Ovary (tissue), 9 donors: ENCODE measurements around the gene CLASP1. TPM values are rescaled to one million over a fixed set of nuclear protein-coding genes. Genes with fewer than 3 reads are reported as not detected.

Source experiments
- DNase-seq, 5 donors: peaks; one replicate each; pipeline ENCODE4 v3.0.0-alpha.2; 2019 to 2020
- H3K27ac ChIP-seq, 2 donors: fragments of 200-600 bp; one replicate each; pipeline versions ENCODE4 v1.5.1 to v1.8.0; 2019 to 2022
- H3K27me3 ChIP-seq: fragments of 200-600 bp; one replicate; pipeline ENCODE4 v1.8.0; 2022
- H3K36me3 ChIP-seq: fragments of 200-600 bp; sonication (generic); one replicate; pipeline ENCODE4 v1.5.1; 2019
- H3K4me1 ChIP-seq: one replicate; pipeline ENCODE4 v1.8.1; 2013; ENCODE audit warnings: mild to moderate bottlenecking, moderate library complexity; ENCODE audit not compliant: insufficient read depth
- H3K4me3 ChIP-seq: fragments of 200-600 bp; sonication (generic); one replicate; pipeline ENCODE4 v1.5.1; 2017
- H3K9me3 ChIP-seq, 2 donors: fragments of 200-600 bp in 1 of 2; sonication (generic) in 1 of 2; one replicate each; pipeline versions ENCODE4 v1.5.1 to v1.8.1; 2013 to 2019; ENCODE audit warnings: mild to moderate bottlenecking in 1 of 2, moderate library complexity in 1 of 2
- EP300 ChIP-seq: sonication (generic); formaldehyde crosslinking; IDR thresholded peaks from one replicate; pipeline ENCODE4 v1.6.1; 2017; ENCODE audit warnings: antibody characterized with exemption
- POLR2A ChIP-seq: fragments of 450-650 bp; IDR thresholded peaks from one replicate; pipeline ENCODE4 v1.6.1; 2017; ENCODE audit warnings: antibody characterized with exemption, mild to moderate bottlenecking, moderate library complexity
- WGBS, 3 donors: extraction: QIAGEN DNeasy Blood & Tissue Kit in 1 of 3; methylation state at CpG; one replicate each; pipeline versions ENCODE4 v1.1.5 to v1.1.7; 2013 to 2017; 5-methylcytosine and 5-hydroxymethylcytosine counted together
- intact Hi-C, 4 donors: fragments of 100-400 bp; cut with DNase I; formaldehyde crosslinking; loops; one replicate each; pipeline versions ENCODE4 v1.11.0 to v1.15.1; 2022 to 2023
- polyA plus RNA-seq, 2 donors: library from polyadenylated mRNA; stranded (reverse); fragments of 200-250 nt in 1 of 2; fragments of 350-450 nt in 1 of 2; fragmentation: Illumina TruSeq in 1 of 2; extraction: RNeasy Lipid Tissue Mini Kit (QIAGEN cat#74804) in 1 of 2; gene quantifications; one replicate each; pipeline ENCODE4 v1.2.3, GENCODE V29; 2013 to 2014
- total RNA-seq, 7 donors: library from RNA; depleted of rRNA in 2 of 7; stranded (reverse); fragments of >200 nt in 2 of 7; fragmentation: NEBNext Ultra II Directional in 3 of 7; extraction: Animal tissue kit (Norgen Biotek cat#: 25700) in 3 of 7; gene quantifications; one replicate each; pipeline versions ENCODE4 v1.1.0 to v1.2.4, GENCODE V29; 2016 to 2023
- TF ChIP-seq, protein P1 (sequence below), 3 donors: fragments of 450-650 bp in 2 of 3; fragments of 200-600 bp in 1 of 3; IDR thresholded peaks; one replicate each; pipeline versions ENCODE4 v1.5.1 to v1.8.0; 2016 to 2022; ENCODE audit warnings: antibody characterized with exemption in 3 of 3, mild to moderate bottlenecking in 1 of 3
- donor health status: DM: no; HTN: no; CAD: no; lungs with moderate emphysema.
- donor health status: DM: no; HTN: no; CAD: no.
- donor health status: Bipolar disorder and iron deficiency.
- donor health status: DM: yes; HTN: yes; CAD: no.
- donor health status: DM: no; HTN: no; CAD: no.
- donor health status: DM: yes; HTN: yes; CAD: no.

The CLASP1 gene
- total and polyA plus RNA-seq, 9 donors, result 15.8 to 58.7 (median 47.9) TPM

DNA sequence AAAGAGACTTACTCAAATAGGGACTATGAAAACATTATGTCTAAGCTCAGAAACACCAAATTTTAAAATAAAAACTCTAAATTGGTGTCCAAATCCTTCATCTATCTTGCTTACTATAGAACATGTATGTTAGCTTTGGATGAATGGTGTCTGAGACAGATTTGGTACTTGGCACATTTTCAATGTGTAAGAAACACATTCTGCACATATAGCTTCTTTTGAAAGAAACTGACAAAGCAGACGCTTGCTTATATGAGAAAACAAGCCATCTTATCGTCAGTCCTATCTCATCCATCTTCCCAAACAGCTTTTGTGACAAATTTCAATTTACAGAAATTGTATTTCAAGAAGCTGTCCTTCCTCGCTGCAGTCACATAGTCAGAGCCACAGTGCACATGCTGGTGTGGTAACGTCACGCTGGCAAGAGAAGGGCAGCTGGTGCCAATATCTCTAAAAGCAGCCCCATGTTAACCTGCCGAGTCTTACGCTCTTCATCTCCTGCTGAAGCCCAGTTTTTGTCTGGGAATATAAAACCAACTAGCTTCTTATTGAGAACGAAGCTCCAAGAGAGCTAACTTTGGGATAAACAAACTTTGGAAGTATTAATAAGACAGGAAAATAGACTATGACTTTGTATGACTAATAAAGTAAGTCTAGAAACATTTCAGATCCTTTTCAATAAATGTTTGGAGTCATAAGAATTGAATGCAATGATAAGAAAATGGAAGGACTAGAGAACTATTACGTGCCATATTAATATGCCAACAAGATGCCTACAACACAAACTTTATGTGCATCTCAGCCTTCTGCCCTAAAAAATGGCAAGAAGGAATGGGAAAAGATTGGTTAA lies 289.3 kb downstream of the CLASP1 start:
- Histone ChIP-seq H3K36me3 (no peaks in the 10 kb centered on the region), H3K4me3 (no peak overlapping the region), H3K27ac (no peak overlapping the region), H3K27me3 (no peaks in the 10 kb centered on the region), H3K9me3 (no peaks in the 10 kb centered on the region), H3K4me1 (no peaks in the 10 kb centered on the region)
- intact Hi-C loops, result no loop called here
- WGBS, 3 donors, result 92 to 93% (median 92%) methylated on average over 9 of the region's 9 CpGs
- TF ChIP-seq EP300 (no peak), POLR2A (no peak)
- TF ChIP-seq, protein P1, sequence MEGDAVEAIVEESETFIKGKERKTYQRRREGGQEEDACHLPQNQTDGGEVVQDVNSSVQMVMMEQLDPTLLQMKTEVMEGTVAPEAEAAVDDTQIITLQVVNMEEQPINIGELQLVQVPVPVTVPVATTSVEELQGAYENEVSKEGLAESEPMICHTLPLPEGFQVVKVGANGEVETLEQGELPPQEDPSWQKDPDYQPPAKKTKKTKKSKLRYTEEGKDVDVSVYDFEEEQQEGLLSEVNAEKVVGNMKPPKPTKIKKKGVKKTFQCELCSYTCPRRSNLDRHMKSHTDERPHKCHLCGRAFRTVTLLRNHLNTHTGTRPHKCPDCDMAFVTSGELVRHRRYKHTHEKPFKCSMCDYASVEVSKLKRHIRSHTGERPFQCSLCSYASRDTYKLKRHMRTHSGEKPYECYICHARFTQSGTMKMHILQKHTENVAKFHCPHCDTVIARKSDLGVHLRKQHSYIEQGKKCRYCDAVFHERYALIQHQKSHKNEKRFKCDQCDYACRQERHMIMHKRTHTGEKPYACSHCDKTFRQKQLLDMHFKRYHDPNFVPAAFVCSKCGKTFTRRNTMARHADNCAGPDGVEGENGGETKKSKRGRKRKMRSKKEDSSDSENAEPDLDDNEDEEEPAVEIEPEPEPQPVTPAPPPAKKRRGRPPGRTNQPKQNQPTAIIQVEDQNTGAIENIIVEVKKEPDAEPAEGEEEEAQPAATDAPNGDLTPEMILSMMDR (IDR thresholded peaks at IDR 0.05), result no peak
- no peak for DNase-seq

DNA sequence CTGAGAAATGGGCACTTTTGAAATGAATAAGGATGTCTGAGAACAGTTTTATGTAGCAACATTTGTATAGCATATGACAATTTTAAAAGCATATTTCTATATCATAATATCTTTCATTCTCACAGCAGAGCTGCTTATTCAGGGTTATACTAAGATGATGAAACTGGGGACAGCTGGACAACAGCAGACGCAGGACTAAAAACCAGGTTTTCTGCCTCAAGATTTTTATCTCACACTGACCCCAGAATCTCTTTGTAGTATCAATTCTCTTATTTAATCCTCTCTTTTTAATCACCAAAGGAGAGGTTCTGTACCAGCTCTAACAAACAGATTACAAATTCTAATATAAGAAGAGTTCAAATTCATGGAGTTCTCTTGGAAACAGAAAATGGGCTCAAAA lies 290.1 kb downstream of the CLASP1 start:
- Histone ChIP-seq H3K27me3 (no peaks in the 10 kb centered on the region), H3K9me3 (no peaks in the 10 kb centered on the region), H3K27ac (no peak overlapping the region), H3K4me1 (no peaks in the 10 kb centered on the region), H3K4me3 (no peak overlapping the region), H3K36me3 (no peaks in the 10 kb centered on the region)
- intact Hi-C loops, result no loop called here
- no peak for DNase-seq
- WGBS, 3 donors, result 94 to 97% (median 96%) methylated on average over 1 of the region's 1 CpG
- TF ChIP-seq, protein P1 (IDR thresholded peaks at IDR 0.05), result no peak

DNA sequence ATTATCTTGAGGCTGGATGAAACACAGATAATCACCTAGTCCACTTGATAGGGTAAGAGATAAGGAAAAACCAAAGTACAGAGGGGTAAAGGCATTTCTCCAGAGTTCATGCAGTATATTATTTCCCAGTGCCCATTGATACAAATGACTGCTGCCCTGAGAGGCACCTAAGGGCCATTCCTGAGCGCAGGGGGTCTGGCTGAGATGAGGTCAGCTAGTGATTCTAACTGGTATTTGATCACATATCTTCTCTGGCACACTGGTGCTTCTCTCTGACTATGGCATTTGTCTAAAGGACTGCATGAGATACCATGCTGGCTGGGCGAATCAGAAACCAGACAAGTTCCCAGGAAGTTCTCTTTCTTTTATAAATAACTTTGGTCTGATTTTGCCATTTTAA lies 291.0 kb downstream of the CLASP1 start:
- H3K4me1 ChIP-seq, result no peaks in the 10 kb centered on the region

DNA sequence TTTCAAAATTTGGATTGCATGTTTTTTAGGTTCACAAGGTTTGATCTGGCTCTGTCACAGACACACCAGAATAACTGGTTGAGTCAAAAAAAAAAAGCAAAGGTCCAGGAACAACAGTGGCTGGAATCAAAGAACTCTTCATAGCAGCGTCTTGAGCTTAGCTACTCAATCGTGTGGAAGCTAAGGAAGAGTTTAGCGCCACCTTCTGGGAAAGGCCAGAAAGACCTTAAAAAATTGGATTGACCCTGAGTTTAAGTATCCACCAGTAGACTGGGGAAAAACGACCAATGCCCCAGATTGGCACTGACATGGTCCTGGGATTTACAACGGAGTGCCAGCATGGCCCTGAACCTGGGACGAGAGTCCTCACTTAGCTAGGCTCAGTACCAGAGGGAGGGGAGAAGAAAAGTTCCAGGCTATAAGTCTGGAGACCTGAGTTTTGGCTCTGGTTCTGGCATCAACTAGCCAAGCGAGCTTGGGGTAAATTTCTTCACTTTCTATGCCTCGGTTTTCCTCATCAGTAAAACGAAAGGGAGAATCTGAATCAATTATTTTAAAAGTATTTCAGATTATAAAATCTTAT lies 293.1 kb downstream of the CLASP1 start:
- Histone ChIP-seq H3K27me3 (no peaks in the 10 kb centered on the region), H3K27ac (no peak overlapping the region), H3K9me3 (no peaks in the 10 kb centered on the region), H3K4me3 (no peak overlapping the region), H3K4me1 (no peaks in the 10 kb centered on the region), H3K36me3 (no peaks in the 10 kb centered on the region)
- intact Hi-C loops, result no loop called here
- WGBS, 3 donors, result 39 to 43% (median 42%) methylated on average over 9 of the region's 9 CpGs
- no peak for DNase-seq
- TF ChIP-seq EP300 (no peak), POLR2A (no peak)
- TF ChIP-seq, protein P1 (IDR thresholded peaks at IDR 0.05), result no peak

More for the DNA sequence above, 291.0 kb downstream of the CLASP1 start:
- Histone ChIP-seq H3K27me3 (no peaks in the 10 kb centered on the region), H3K9me3 (no peaks in the 10 kb centered on the region), H3K27ac (no peak overlapping the region), H3K4me3 (no peak overlapping the region), H3K36me3 (no peaks in the 10 kb centered on the region)
- intact Hi-C loops, result no loop called here
- TF ChIP-seq POLR2A (no peak), EP300 (no peak)
- TF ChIP-seq, protein P1 (IDR thresholded peaks at IDR 0.05), result no peak
- 88 to 98% (median 94%) methylated on average over 2 of the region's 2 CpGs for WGBS, 3 donors
- no peak for DNase-seq
